Peyer's patch (tissue), 4 donors: ENCODE results near the gene PSMB5.

Experiments
- POLR2A ChIP-seq, 2 donors: fragments of 450-650 bp; IDR thresholded peaks; one replicate each; pipeline ENCODE4 v1.5.1; 2017; ENCODE audit warnings: antibody characterized with exemption in 2 of 2, mild to moderate bottlenecking in 2 of 2, moderate library complexity in 2 of 2
- TF ChIP-seq, protein P1 (sequence below), 6 experiments: fragments of 450-650 bp in 4 of 6; fragments of 200-600 bp in 2 of 6; sonication (generic) in 1 of 6; IDR thresholded peaks; one replicate each; pipeline ENCODE4 v1.5.1; 2017 to 2019; ENCODE audit warnings: antibody characterized with exemption in 6 of 6, mild to moderate bottlenecking in 3 of 6, moderate library complexity in 1 of 6

- no peak for TF ChIP-seq POLR2A (IDR thresholded peaks at IDR 0.05)
- TF ChIP-seq, protein P1, sequence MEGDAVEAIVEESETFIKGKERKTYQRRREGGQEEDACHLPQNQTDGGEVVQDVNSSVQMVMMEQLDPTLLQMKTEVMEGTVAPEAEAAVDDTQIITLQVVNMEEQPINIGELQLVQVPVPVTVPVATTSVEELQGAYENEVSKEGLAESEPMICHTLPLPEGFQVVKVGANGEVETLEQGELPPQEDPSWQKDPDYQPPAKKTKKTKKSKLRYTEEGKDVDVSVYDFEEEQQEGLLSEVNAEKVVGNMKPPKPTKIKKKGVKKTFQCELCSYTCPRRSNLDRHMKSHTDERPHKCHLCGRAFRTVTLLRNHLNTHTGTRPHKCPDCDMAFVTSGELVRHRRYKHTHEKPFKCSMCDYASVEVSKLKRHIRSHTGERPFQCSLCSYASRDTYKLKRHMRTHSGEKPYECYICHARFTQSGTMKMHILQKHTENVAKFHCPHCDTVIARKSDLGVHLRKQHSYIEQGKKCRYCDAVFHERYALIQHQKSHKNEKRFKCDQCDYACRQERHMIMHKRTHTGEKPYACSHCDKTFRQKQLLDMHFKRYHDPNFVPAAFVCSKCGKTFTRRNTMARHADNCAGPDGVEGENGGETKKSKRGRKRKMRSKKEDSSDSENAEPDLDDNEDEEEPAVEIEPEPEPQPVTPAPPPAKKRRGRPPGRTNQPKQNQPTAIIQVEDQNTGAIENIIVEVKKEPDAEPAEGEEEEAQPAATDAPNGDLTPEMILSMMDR (IDR thresholded peaks at IDR 0.05): no peak
Observed at GRCh38 chr14:23041729-23042128, 7.0 kb upstream of the PSMB5 start.
